Measurements from ENCODE around the gene TMX4. TPM values are rescaled to one million over a fixed set of nuclear protein-coding genes. Genes with fewer than 3 reads are reported as not detected.

TMX4 gene
- total RNA-seq, 1 experiment from 2014 or later, result 11.7 TPM

- H2AK5ac ChIP-seq (ENCODE audit: insufficient read length, low read length), result no peak overlapping the region
- no peaks in the 10 kb centered on the region for H3K23me2 ChIP-seq (ENCODE audit: insufficient read length, low read depth, low read length, poor library complexity, severe bottlenecking)
- H2BK15ac ChIP-seq (ENCODE audit: low read depth, low read length), result no peak overlapping the region
- H3K18ac ChIP-seq (ENCODE audit: insufficient read length, low read depth, low read length), result no peak overlapping the region
- H3K14ac ChIP-seq (ENCODE audit: insufficient read depth, low read length), result no peak overlapping the region
- H4K91ac ChIP-seq (ENCODE audit: insufficient read length, low read depth, low read length), result no peak overlapping the region
- H4K8ac ChIP-seq (replicated peaks; ENCODE audit: insufficient read length, low read depth, low read length), result no peak overlapping the region
- H3K4me1 Mint-ChIP-seq, result no peaks in the 10 kb centered on the region
- H3K36me3 Mint-ChIP-seq (ENCODE audit: insufficient read depth in 1 of 3, low read depth in 3 of 3), result no peaks in the 10 kb centered on the region
- no peak overlapping the region for H2BK12ac ChIP-seq (ENCODE audit: insufficient read length, low read depth, low read length)
- H3T11ph ChIP-seq (ENCODE audit: low read length), result no peak overlapping the region
- no peak overlapping the region for H3K27ac Mint-ChIP-seq
- H3K27ac ChIP-seq (ENCODE audit: insufficient read length, low read depth, low read length), result no peak overlapping the region
- no peak overlapping the region for H2BK120ac ChIP-seq (ENCODE audit: low read depth, low read length, poor library complexity, severe bottlenecking)
- no peaks in the 10 kb centered on the region for H3K27me3 ChIP-seq (ENCODE audit: insufficient read depth, low read length)
- H3K79me1 ChIP-seq (ENCODE audit: insufficient read depth, low read depth, low read length, poor library complexity, severe bottlenecking), result no peaks in the 10 kb centered on the region
- H3K27me3 Mint-ChIP-seq (ENCODE audit: low read depth), result peaks cover 1% of the 10 kb centered on the region
- no peak overlapping the region for H3K9ac ChIP-seq (ENCODE audit: extremely low read depth, insufficient read length, low read length)
- no peaks in the 10 kb centered on the region for H4K20me1 ChIP-seq (ENCODE audit: control insufficient read depth, insufficient read depth, insufficient read length)
- H3K56ac ChIP-seq (ENCODE audit: insufficient read length, low read depth, low read length), result no peak overlapping the region
- no peaks in the 10 kb centered on the region for H3K79me2 ChIP-seq (ENCODE audit: insufficient read depth, low read length)
- no peak overlapping the region for H4K5ac ChIP-seq (ENCODE audit: insufficient read length, low read depth, low read length)
- TF ChIP-seq CTCF (conservative IDR thresholded peaks at IDR 0.05), result no peak
- H3K4me1 ChIP-seq (ENCODE audit: insufficient read depth, low read length), result no peaks in the 10 kb centered on the region
- no peak overlapping the region for H3K4me2 ChIP-seq (ENCODE audit: insufficient read depth, insufficient read length, low read length)
- H2BK5ac ChIP-seq (ENCODE audit: insufficient read length, low read length), result no peak overlapping the region
- H3K9me3 Mint-ChIP-seq, result peaks cover 0 to 3% of the 10 kb centered on the region in 2 experiments; a peak in 1 of 5 replicates
- H2BK20ac ChIP-seq (ENCODE audit: low read depth, low read length, poor library complexity, severe bottlenecking), result no peak overlapping the region
- DNase-seq, result no peak
- no CpG with 5 or more reads among the region's 7 CpGs for WGBS (ENCODE audit: extremely low coverage, insufficient read length, low lambda C conversion rate)
- H2AFZ ChIP-seq (ENCODE audit: low read length), result no peak overlapping the region
- H3K4me3 Mint-ChIP-seq, result no peak overlapping the region
- H3K9me3 ChIP-seq (ENCODE audit: control insufficient read depth, low read depth, low read length), result no peaks in the 10 kb centered on the region
- no peak overlapping the region for H3K23ac ChIP-seq (ENCODE audit: insufficient read length, low read depth, low read length)
- no peak overlapping the region for H3K4ac ChIP-seq (ENCODE audit: low read depth, low read length)
These were observed 13.7 kb upstream of the TMX4 start for GRCh38 chr20:8033151-8033841.
